Testis (tissue), 2 donors: ENCODE data around the gene ACSM5.

Experiments used
- POLR2A ChIP-seq: fragments of 450-650 bp; IDR thresholded peaks from one replicate; pipeline ENCODE4 v1.6.1; 2017; ENCODE audit warnings: antibody characterized with exemption, mild to moderate bottlenecking, moderate library complexity
- TF ChIP-seq, protein P1 (sequence below), 3 experiments: fragments of 450-650 bp in 2 of 3; fragments of 200-600 bp in 1 of 3; sonication (generic) in 1 of 3; IDR thresholded peaks; one replicate each; pipeline ENCODE4 v1.5.1; 2016 to 2019; ENCODE audit warnings: antibody characterized with exemption in 3 of 3, mild to moderate bottlenecking in 2 of 3, moderate library complexity in 1 of 3

DNA sequence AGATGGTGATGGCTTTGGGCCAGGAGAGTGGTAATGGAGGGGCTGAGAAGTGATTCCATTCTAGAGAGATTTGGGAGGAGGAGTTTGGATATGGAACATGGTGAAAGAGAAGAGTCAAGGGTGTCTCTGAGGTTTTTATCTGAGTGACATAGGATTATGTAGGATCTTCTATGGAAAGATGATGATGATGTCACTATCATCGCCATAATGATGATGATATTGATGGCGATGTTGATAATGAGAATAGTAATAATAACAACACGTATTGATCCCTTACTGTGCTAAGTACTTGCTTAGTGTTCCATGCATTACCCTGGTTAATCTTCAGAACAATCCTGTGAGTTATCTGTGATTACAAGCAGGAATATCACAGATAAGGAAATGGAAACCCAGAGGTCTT lies 21.4 kb upstream of the ACSM5 start:
- TF ChIP-seq, protein P1, sequence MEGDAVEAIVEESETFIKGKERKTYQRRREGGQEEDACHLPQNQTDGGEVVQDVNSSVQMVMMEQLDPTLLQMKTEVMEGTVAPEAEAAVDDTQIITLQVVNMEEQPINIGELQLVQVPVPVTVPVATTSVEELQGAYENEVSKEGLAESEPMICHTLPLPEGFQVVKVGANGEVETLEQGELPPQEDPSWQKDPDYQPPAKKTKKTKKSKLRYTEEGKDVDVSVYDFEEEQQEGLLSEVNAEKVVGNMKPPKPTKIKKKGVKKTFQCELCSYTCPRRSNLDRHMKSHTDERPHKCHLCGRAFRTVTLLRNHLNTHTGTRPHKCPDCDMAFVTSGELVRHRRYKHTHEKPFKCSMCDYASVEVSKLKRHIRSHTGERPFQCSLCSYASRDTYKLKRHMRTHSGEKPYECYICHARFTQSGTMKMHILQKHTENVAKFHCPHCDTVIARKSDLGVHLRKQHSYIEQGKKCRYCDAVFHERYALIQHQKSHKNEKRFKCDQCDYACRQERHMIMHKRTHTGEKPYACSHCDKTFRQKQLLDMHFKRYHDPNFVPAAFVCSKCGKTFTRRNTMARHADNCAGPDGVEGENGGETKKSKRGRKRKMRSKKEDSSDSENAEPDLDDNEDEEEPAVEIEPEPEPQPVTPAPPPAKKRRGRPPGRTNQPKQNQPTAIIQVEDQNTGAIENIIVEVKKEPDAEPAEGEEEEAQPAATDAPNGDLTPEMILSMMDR (IDR thresholded peaks at IDR 0.05): no peak
- TF ChIP-seq POLR2A: no peak
